ENCODE data around the gene PRSS33. TPM values are rescaled to one million over a fixed set of nuclear protein-coding genes. Genes with fewer than 3 reads are reported as not detected.
A peak's percentile ranks its signal among the peaks of the same experiment; 100 is the strongest.

PRSS33 gene
- total and polyA plus RNA-seq, 9 of the 15 experiments (the other 6 are each of a cell fraction or from before 2014, with no cell fraction given) = not detected

DNA sequence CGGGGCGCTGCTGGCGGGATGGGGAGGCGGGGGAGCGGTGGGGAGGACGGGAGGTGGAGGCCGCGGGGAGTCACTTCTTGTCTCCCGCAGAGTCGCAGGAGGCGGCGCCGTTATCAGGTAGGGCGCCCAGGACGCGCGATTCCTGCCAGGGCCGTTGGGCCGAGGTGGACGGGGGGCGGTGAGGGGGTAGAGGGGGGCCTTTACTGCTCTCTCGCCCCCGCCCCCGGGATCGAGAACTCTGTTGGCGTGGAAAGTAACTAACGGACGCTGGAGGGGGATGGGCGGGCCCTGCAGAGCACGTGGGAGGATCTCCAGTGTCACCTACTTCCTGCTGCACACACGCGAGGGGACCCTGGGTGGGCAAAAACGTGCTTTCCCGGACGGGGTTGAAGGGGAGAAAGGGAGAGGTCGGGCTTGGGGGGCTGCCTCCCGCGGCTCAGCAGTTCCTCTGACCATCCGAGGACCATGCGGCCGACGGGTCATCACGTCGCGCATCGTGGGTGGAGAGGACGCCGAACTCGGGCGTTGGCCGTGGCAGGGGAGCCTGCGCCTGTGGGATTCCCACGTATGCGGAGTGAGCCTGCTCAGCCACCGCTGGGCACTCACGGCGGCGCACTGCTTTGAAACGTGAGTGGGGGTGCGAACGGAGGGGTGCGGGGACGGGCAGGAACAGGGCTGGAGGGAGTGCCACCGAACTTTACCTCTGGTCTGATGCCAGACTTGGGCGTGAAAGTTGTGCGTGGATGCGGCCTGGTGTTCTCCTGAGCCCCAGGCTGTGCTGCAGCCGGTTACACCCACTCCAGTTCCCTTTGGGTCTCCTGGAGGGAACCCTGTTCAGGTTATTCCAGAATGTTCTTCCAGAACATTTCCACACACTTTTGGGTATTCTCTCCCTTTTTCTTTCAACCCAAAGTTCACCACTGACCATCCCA is 30.2 kb upstream of the PRSS33 start (continued):
- TF ChIP-seq, protein P1, sequence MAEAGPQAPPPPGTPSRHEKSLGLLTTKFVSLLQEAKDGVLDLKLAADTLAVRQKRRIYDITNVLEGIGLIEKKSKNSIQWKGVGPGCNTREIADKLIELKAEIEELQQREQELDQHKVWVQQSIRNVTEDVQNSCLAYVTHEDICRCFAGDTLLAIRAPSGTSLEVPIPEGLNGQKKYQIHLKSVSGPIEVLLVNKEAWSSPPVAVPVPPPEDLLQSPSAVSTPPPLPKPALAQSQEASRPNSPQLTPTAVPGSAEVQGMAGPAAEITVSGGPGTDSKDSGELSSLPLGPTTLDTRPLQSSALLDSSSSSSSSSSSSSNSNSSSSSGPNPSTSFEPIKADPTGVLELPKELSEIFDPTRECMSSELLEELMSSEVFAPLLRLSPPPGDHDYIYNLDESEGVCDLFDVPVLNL (CRISPR knock-in tag; IDR thresholded peaks at IDR 0.05; ENCODE audit: low read depth) = no peak
- no peak for TF ChIP-seq NR2C2 (CRISPR knock-in tag; IDR thresholded peaks at IDR 0.05)
- TF ChIP-seq NR2C2 (tag; IDR thresholded peaks at IDR 0.05) = peak; percentile 41; the same call in 1 of the 2 replicates
- TF ChIP-seq POLR2AphosphoS5 (IDR thresholded peaks at IDR 0.05; ENCODE audit: control insufficient read depth, insufficient read depth, low read depth, low read length) = peak; percentile 8; the same call in 1 of the 2 replicates
- TF ChIP-seq TAF1 (IDR thresholded peaks at IDR 0.05; ENCODE audit: control insufficient read depth, extremely low read depth, insufficient read depth, low read length, severe bottlenecking) = no peak
- TF ChIP-seq ZNF551 (CRISPR knock-in tag; IDR thresholded peaks at IDR 0.05) = no peak
- no peak for TF ChIP-seq ZNF766 (CRISPR knock-in tag; conservative IDR thresholded peaks at IDR 0.05)
- peak; percentile 43 to 54 for TF ChIP-seq NRF1 (conservative IDR thresholded peaks at IDR 0.05 in 1 of 2, IDR thresholded peaks at IDR 0.05 in 1 of 2)
- TF ChIP-seq, protein P2, sequence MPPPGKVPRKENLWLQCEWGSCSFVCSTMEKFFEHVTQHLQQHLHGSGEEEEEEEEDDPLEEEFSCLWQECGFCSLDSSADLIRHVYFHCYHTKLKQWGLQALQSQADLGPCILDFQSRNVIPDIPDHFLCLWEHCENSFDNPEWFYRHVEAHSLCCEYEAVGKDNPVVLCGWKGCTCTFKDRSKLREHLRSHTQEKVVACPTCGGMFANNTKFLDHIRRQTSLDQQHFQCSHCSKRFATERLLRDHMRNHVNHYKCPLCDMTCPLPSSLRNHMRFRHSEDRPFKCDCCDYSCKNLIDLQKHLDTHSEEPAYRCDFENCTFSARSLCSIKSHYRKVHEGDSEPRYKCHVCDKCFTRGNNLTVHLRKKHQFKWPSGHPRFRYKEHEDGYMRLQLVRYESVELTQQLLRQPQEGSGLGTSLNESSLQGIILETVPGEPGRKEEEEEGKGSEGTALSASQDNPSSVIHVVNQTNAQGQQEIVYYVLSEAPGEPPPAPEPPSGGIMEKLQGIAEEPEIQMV (tag; conservative IDR thresholded peaks at IDR 0.05; ENCODE audit: low read depth) = no peak
- TF ChIP-seq GABPB2 (CRISPR knock-in tag; conservative IDR thresholded peaks at IDR 0.05) = no peak
- TF ChIP-seq TEAD4 (IDR thresholded peaks at IDR 0.05; ENCODE audit: low read length) = no peak
- TF ChIP-seq TEAD4 (CRISPR knock-in tag; IDR thresholded peaks at IDR 0.05; ENCODE audit: borderline replicate concordance) = no peak
- TF ChIP-seq MECOM (CRISPR knock-in tag; IDR thresholded peaks at IDR 0.05) = 0 out of 2 replicates have a peak, but pooled peaks have one; percentile 8
- TF ChIP-seq ELF4 (CRISPR knock-in tag; IDR thresholded peaks at IDR 0.05) = no peak
- TF ChIP-seq PCBP1 (IDR thresholded peaks at IDR 0.05; ENCODE audit: low read depth, low read length, poor library complexity, severe bottlenecking) = peak; percentile 57
- TF ChIP-seq C11orf30 (IDR thresholded peaks at IDR 0.05; ENCODE audit: low read depth) = no peak
- no peak for TF ChIP-seq ZNF41 (CRISPR knock-in tag; conservative IDR thresholded peaks at IDR 0.05)
- no peak for TF ChIP-seq ZNF239 (CRISPR knock-in tag; IDR thresholded peaks at IDR 0.05)
- TF ChIP-seq ZNF764 (CRISPR knock-in tag; IDR thresholded peaks at IDR 0.05; ENCODE audit: low read depth) = no peak
- TF ChIP-seq LCOR (CRISPR knock-in tag; IDR thresholded peaks at IDR 0.05) = no peak
- TF ChIP-seq, protein P3, sequence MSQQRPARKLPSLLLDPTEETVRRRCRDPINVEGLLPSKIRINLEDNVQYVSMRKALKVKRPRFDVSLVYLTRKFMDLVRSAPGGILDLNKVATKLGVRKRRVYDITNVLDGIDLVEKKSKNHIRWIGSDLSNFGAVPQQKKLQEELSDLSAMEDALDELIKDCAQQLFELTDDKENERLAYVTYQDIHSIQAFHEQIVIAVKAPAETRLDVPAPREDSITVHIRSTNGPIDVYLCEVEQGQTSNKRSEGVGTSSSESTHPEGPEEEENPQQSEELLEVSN (IDR thresholded peaks at IDR 0.05; ENCODE audit: borderline replicate concordance in 1 of 2, extremely low read depth in 1 of 2, insufficient read depth in 1 of 2, insufficient read length in 1 of 2, low read depth in 1 of 2, low read length in 1 of 2, poor library complexity in 1 of 2, severe bottlenecking in 1 of 2) = peak; percentile 28 to 69
- TF ChIP-seq CBX3 (IDR thresholded peaks at IDR 0.05; ENCODE audit: borderline replicate concordance in 1 of 2, low read length in 2 of 2) = no peak

Measured in K562 (cell line).